ENCODE results near the gene PPP1R8. TPM values are rescaled to one million over a fixed set of nuclear protein-coding genes. Genes with fewer than 3 reads are reported as not detected.
A peak's percentile ranks its signal among the peaks of the same experiment; 100 is the strongest.
"Not testable (repeated sequence)": the region's sequence is repeated elsewhere in the genome, so short reads cannot be mapped to it uniquely, and the experiment has no call there.

PPP1R8 gene
- total RNA-seq, 1 donor from 2014 or later, result 33.4 TPM

DNA sequence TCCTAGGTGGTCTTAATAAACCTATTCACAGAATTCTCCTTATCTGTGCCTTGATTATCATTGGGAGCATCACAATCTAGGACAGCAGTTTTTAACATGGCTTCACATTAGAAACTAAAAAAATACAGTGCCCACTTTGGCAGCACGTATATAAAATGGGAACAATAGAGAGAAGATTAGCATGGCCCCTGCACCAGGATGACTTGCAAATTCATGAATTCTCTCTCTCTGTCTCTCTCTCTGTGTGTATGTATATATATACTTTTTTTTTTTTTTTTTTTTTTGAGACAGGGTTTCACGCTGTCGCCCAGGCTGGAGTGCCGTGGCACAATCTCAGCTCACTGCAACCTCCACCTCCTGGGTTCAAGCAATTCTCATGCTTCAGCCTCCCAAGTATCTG lies 6.2 kb upstream of the PPP1R8 start:
- DNase-seq (ENCODE audit: extremely low spot score in 2 of 2), result no peak
- intact Hi-C loops (cut with DNase I), result no loop called here
- H3K4me3 ChIP-seq, result no peak overlapping the region
- no peaks in the 10 kb centered on the region for H3K4me1 ChIP-seq
- no peaks in the 10 kb centered on the region for H3K27me3 ChIP-seq
- no peaks in the 10 kb centered on the region for H3K9me3 ChIP-seq
- TF ChIP-seq, protein P1, sequence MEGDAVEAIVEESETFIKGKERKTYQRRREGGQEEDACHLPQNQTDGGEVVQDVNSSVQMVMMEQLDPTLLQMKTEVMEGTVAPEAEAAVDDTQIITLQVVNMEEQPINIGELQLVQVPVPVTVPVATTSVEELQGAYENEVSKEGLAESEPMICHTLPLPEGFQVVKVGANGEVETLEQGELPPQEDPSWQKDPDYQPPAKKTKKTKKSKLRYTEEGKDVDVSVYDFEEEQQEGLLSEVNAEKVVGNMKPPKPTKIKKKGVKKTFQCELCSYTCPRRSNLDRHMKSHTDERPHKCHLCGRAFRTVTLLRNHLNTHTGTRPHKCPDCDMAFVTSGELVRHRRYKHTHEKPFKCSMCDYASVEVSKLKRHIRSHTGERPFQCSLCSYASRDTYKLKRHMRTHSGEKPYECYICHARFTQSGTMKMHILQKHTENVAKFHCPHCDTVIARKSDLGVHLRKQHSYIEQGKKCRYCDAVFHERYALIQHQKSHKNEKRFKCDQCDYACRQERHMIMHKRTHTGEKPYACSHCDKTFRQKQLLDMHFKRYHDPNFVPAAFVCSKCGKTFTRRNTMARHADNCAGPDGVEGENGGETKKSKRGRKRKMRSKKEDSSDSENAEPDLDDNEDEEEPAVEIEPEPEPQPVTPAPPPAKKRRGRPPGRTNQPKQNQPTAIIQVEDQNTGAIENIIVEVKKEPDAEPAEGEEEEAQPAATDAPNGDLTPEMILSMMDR (IDR thresholded peaks at IDR 0.05), result no peak
- no peak for TF ChIP-seq POLR2A (IDR thresholded peaks at IDR 0.05)
- no peak for TF ChIP-seq POLR2AphosphoS5 (IDR thresholded peaks at IDR 0.05; ENCODE audit: insufficient read depth in 1 of 2, low read depth in 1 of 2)
- H3K27ac ChIP-seq, result no peak overlapping the region
- H3K36me3 ChIP-seq, result peaks cover 0 to 31% of the 10 kb centered on the region in 2 donors

DNA sequence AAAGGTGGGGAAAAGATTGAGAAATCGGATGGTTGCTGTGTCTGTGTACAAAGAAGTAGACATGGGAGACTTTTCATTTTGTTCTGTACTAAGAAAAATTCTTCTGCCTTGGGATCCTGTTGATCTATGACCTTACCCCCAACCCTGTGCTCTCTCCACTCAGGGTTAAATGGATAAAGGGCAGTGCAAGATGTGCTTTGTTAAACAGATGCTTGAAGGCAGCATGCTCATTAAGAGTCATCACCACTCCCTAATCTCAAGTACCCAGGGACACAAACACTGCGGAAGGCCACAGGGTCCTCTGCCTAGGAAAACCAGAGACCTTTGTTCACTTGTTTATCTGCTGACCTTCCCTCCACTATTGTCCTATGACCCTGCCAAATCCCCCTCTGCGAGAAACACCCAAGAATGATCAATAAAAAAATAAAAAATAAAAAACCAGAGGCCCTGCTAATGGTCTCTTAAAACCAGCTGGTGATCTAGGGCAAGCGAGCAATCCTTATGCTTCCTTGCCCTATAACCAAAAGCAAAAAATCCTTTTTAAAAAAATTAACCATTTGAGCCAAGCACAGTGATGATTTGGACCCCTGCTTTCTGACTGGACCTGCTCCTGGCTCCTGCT lies 1.1 kb upstream of the PPP1R8 start:
- intact Hi-C loops (cut with DNase I); H3K4me3 ChIP-seq; DNase-seq (ENCODE audit: extremely low spot score in 2 of 2); H3K27ac ChIP-seq; H3K9me3 ChIP-seq; H3K27me3 ChIP-seq: not testable (repeated sequence)
- Histone ChIP-seq H3K36me3 (peaks cover 0 to 17% of the 10 kb centered on the region in 2 donors), H3K4me1 (peaks cover 35% of the 10 kb centered on the region)

DNA sequence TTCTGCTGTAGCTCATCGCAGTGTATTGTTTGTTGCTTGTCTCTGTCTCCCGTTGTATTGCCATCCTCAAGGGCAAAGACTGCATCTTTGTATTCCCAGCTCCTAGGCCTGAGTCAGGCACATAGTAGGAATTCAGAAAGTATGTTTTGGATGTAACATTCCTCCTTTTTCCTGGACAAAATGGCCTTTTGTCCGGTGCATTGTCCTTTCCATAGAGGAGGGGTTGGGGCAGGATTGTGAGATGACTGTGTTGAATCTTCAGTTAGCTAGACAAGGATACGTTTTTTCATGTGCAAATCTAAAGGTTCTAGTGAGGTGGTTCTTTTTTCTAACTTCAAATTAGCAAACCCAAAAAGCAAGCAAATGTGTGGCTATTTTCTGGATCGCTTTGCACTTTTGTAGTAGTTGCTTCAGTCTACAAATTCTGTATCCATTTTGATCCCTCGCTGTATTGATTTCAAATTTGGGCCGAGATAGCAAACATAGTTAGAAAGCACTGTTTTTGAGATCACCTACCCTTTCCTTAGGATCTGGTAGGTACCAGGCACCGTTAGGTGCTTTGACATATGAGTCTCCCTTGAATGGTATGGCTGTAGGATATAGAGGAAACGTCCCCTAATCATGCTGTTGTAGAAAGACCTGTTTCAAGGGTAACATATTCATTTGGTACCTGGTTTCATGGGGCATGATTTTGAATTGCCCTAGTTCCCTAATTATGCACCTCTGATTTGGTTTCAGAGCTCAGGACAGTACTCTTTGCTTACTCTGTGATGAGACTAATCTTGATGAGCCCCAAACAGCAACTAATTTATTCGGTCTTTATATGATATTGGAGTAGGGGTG lies 1.2 kb downstream of the PPP1R8 start:
- peaks cover 0 to 10% of the 10 kb centered on the region in 2 donors for H3K36me3 ChIP-seq
- peak overlapping the region; percentile 81 to 92 for H3K4me3 ChIP-seq
- H3K9me3 ChIP-seq, result no peaks in the 10 kb centered on the region
- peak overlapping the region; percentile 85 for H3K27ac ChIP-seq
- intact Hi-C loops (cut with DNase I), result loop anchor here (5.0 kb wide), 1 partner anchor 159 kb away; the partner anchor contains the start of gene IFI6
- TF ChIP-seq POLR2AphosphoS5 (IDR thresholded peaks at IDR 0.05; ENCODE audit: insufficient read depth in 1 of 2, low read depth in 1 of 2), result no peak
- TF ChIP-seq POLR2A (IDR thresholded peaks at IDR 0.05), result no peak
- TF ChIP-seq, protein P1 (IDR thresholded peaks at IDR 0.05), result no peak
- peaks cover 35% of the 10 kb centered on the region for H3K4me1 ChIP-seq
- H3K27me3 ChIP-seq, result no peaks in the 10 kb centered on the region
- no peak for DNase-seq (ENCODE audit: extremely low spot score in 2 of 2)

DNA sequence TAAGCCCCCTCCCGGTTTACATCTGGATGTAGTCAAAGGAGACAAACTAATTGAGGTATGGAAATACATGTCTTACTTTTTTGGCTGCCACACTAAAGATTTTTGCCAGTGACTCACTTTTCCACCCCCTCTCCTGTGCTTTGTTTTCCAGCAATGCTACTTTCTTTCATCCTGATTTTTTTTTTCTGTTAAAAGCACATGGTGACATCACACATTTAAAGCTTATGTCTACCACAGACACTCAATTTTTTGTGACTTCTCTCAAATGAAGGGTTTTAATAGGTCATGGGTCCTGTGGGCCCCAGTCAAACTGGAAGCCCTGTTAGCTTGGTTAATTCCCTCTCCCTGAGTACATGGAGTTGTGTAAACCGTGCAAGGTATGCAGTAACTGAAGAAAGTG lies 2.2 kb downstream of the PPP1R8 start:
- DNase-seq (ENCODE audit: extremely low spot score in 2 of 2), result no peak

DNA sequence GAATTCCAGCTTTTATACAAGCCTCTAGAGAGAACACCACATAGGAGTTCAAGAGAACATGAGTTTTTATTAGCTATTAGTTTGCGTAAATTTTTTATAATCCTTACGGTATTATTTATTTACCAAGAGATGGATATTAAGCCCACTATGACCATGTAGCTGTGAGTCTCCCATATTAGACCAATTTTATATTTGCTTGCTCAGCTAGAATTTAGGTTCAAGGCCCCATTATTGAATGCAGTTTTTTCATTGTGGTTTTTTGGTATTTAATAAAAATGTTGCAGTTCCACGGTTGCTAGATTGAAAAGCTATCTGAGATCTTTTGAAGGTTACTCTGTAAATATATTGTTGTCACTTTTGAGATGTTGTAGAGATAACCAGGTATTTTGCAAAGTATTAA lies 2.9 kb downstream of the PPP1R8 start:
- Histone ChIP-seq H3K36me3 (peaks cover 0 to 10% of the 10 kb centered on the region in 2 donors), H3K9me3 (no peaks in the 10 kb centered on the region), H3K4me3 (no peak overlapping the region), H3K4me1 (peaks cover 35% of the 10 kb centered on the region), H3K27ac (no peak overlapping the region), H3K27me3 (no peaks in the 10 kb centered on the region)
- intact Hi-C loops (cut with DNase I), result loop anchor here (5.0 kb wide), 1 partner anchor 161 kb away; the partner anchor contains the start of gene IFI6
- no peak for DNase-seq (ENCODE audit: extremely low spot score in 2 of 2)
- TF ChIP-seq, protein P1 (IDR thresholded peaks at IDR 0.05), result no peak
- TF ChIP-seq POLR2A (IDR thresholded peaks at IDR 0.05), result no peak
- no peak for TF ChIP-seq POLR2AphosphoS5 (IDR thresholded peaks at IDR 0.05; ENCODE audit: insufficient read depth in 1 of 2, low read depth in 1 of 2)

More for the DNA sequence above, 2.2 kb downstream of the PPP1R8 start:
- TF ChIP-seq, protein P1 (IDR thresholded peaks at IDR 0.05), result no peak
- TF ChIP-seq POLR2AphosphoS5 (IDR thresholded peaks at IDR 0.05; ENCODE audit: insufficient read depth in 1 of 2, low read depth in 1 of 2), result no peak
- TF ChIP-seq POLR2A (IDR thresholded peaks at IDR 0.05), result no peak
- H3K9me3 ChIP-seq, result no peaks in the 10 kb centered on the region
- no peak overlapping the region for H3K27ac ChIP-seq
- H3K36me3 ChIP-seq, result peaks cover 0 to 10% of the 10 kb centered on the region in 2 donors
- intact Hi-C loops (cut with DNase I), result loop anchor here (5.0 kb wide), 1 partner anchor 160 kb away; the partner anchor contains the start of gene IFI6
- no peaks in the 10 kb centered on the region for H3K27me3 ChIP-seq
- H3K4me3 ChIP-seq, result no peak overlapping the region
- peaks cover 35% of the 10 kb centered on the region for H3K4me1 ChIP-seq
